SK-N-SH (cell line): ENCODE measurements around the gene ANKS6.

Experiments
- CTCF ChIP-seq: fragments of 200-600 bp; sonication (generic); IDR thresholded peaks from 2 replicates; pipeline ENCODE4 v1.6.1; 2017; ENCODE audit warnings: antibody characterized with exemption, mild to moderate bottlenecking, moderate library complexity
- POLR2AphosphoS5 ChIP-seq: IDR thresholded peaks from 2 replicates; pipeline ENCODE4 v1.6.1; 2012; ENCODE audit warnings: low read depth, low read length
- RAD21 ChIP-seq: IDR thresholded peaks from 2 replicates; pipeline ENCODE4 v1.6.1; 2012; ENCODE audit warnings: mild to moderate bottlenecking, low read length
- RXRA ChIP-seq: IDR thresholded peaks from 2 replicates; pipeline ENCODE4 v1.4.0; 2012; ENCODE audit warnings: low read depth, mild to moderate bottlenecking, borderline replicate concordance
- USF2 ChIP-seq: fragments of 150-350 bp; IDR thresholded peaks from 2 replicates; pipeline ENCODE4 v1.6.1; 2017; ENCODE audit warnings: antibody characterized with exemption, low read length, low read depth, borderline replicate concordance

- no peak for TF ChIP-seq CTCF
- no peak for TF ChIP-seq RXRA
- no peak for TF ChIP-seq POLR2AphosphoS5
- TF ChIP-seq RAD21 = no peak
- TF ChIP-seq USF2 = no peak
Measured at GRCh38 chr9:98766586-98766985, 29.8 kb downstream of the ANKS6 start.
